ENCODE measurements around the gene ARVCF. TPM values are rescaled to one million over a fixed set of nuclear protein-coding genes. Genes with fewer than 3 reads are reported as not detected.

ARVCF gene
- total RNA-seq, 1 donor: 27.1 TPM

- no peak for TF ChIP-seq CTCF (IDR thresholded peaks at IDR 0.05; ENCODE audit: extremely low read depth, low read depth, low read length)
- Histone ChIP-seq H3K4me1 (ENCODE audit: insufficient read depth, low read length) (peaks cover 4% of the 10 kb centered on the region), H3K36me3 (ENCODE audit: insufficient read depth, low read length) (peaks cover 18% of the 10 kb centered on the region), H2AFZ (ENCODE audit: low read length) (no peak overlapping the region), H3K9me3 (ENCODE audit: low read depth, low read length) (no peaks in the 10 kb centered on the region), H3K27me3 (ENCODE audit: insufficient read depth, low read length) (no peaks in the 10 kb centered on the region), H4K20me1 (ENCODE audit: insufficient read depth, low read length) (peaks cover 69% of the 10 kb centered on the region), H3K4me2 (ENCODE audit: insufficient read depth, low read length) (no peak overlapping the region), H3K27ac (ENCODE audit: low read depth, low read length) (no peak overlapping the region), H3K79me2 (ENCODE audit: insufficient read depth, low read length) (peaks cover 80% of the 10 kb centered on the region), H3K4me3 (ENCODE audit: insufficient read depth, low read length) (no peak overlapping the region)
- no peak for DNase-seq (ENCODE audit: insufficient read length, low spot score, missing footprints)
Measured at GRCh38 chr22:20026996-20027601, 10.5 kb upstream of the ARVCF start.

DNA sequence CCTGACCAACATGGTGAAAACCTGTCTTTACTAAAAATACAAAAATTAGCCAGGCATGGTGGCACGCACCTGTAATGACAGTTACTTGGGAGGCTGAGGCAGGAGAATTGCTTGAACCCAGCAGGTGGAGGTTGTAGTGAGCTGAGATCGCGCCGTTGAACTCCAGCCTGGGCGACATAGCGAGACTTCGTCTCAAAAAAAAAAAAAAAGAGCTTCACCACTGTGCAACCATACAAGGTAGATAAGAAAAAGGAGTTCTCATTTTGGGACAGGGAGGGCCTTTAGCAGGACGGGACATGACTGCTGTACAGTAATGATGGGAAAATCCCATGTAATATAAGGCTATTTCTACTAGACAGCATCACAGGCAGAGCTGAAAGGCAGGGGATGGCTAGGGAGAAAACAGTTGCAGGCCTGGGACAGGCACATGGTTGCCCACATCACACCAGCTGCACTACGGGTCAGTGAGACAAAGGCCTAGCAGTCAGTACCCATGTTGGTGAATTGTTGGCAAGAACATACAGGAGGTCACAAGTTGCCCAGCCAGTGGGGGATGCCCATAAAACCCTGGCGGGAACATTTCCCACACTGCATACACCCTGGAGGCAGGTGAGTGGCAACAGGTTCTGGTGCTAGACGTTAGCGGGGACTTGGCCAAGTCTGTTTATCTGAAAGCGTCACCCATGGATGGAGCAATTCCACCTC, 9.7 kb upstream of the ARVCF start:
- Histone ChIP-seq H3K4me3 (ENCODE audit: insufficient read depth, low read length) (no peak overlapping the region), H3K27ac (ENCODE audit: low read depth, low read length) (no peak overlapping the region), H3K9me3 (ENCODE audit: low read depth, low read length) (no peaks in the 10 kb centered on the region), H4K20me1 (ENCODE audit: insufficient read depth, low read length) (peaks cover 66% of the 10 kb centered on the region), H3K27me3 (ENCODE audit: insufficient read depth, low read length) (no peaks in the 10 kb centered on the region), H3K79me2 (ENCODE audit: insufficient read depth, low read length) (peaks cover 80% of the 10 kb centered on the region), H3K4me1 (ENCODE audit: insufficient read depth, low read length) (peaks cover 10% of the 10 kb centered on the region), H3K4me2 (ENCODE audit: insufficient read depth, low read length) (no peak overlapping the region), H2AFZ (ENCODE audit: low read length) (no peak overlapping the region), H3K36me3 (ENCODE audit: insufficient read depth, low read length) (peaks cover 14% of the 10 kb centered on the region)
- TF ChIP-seq CTCF (IDR thresholded peaks at IDR 0.05; ENCODE audit: extremely low read depth, low read depth, low read length): no peak
- DNase-seq (ENCODE audit: insufficient read length, low spot score, missing footprints): peak; percentile 47

DNA sequence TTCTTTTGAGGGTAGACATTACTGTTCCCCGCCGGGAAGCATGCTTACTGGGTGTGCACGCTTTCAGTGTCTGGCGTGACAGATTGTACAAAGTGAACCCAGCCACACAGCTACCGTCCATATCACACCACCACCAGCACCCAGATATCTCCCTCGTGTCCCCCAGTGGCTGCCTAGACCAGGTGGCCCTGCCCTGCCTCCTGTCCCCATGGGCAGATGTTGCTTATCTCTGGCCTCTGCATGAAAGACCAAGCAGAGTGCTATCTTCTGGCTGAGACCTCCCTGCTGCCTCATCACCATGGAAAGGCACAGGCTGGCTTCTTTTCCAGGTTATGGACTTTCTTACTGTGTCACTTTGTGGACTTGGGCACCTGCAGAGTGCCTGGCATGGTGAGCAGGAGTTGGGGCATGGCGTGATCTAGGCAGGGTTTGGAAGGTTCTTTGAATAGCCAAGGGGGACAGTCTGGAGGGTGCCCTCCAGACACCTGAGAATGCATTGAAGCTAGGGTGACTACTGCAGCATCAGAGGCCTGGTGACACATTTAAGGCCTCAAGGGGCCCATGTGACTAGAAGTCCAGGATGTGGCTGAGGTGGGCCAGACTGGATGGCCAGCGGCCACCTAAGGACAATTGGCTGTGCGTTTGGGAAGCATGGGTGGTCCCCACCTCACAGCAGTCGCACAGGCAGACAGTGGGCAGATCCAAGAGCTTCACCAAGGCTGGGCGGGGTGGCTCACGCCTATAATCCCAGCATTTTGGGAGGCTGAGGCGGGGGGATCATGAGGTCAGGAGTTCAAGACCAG, 9.0 kb upstream of the ARVCF start:
- Histone ChIP-seq H3K4me3 (ENCODE audit: insufficient read depth, low read length) (no peak overlapping the region), H3K4me1 (ENCODE audit: insufficient read depth, low read length) (peaks cover 10% of the 10 kb centered on the region), H3K36me3 (ENCODE audit: insufficient read depth, low read length) (peaks cover 14% of the 10 kb centered on the region), H4K20me1 (ENCODE audit: insufficient read depth, low read length) (peaks cover 61% of the 10 kb centered on the region), H3K27ac (ENCODE audit: low read depth, low read length) (no peak overlapping the region), H3K9me3 (ENCODE audit: low read depth, low read length) (no peaks in the 10 kb centered on the region), H2AFZ (ENCODE audit: low read length) (no peak overlapping the region), H3K79me2 (ENCODE audit: insufficient read depth, low read length) (peaks cover 81% of the 10 kb centered on the region), H3K4me2 (ENCODE audit: insufficient read depth, low read length) (no peak overlapping the region), H3K27me3 (ENCODE audit: insufficient read depth, low read length) (no peaks in the 10 kb centered on the region)
- no peak for TF ChIP-seq CTCF (IDR thresholded peaks at IDR 0.05; ENCODE audit: extremely low read depth, low read depth, low read length)
- DNase-seq (ENCODE audit: insufficient read length, low spot score, missing footprints): peak; percentile 46
